SIG-M5 (cell line): ENCODE measurements around the gene USP1.

ENCODE experiments used
- DNase-seq: peaks from one replicate; lab custom pipeline; 2025; lab: John Stamatoyannopoulos, UW

Gene USP1

GRCh38 chr1:62493656-62494055 is 56.8 kb downstream of the USP1 start:
- DNase-seq = no peak

- no peak for DNase-seq
Measured at GRCh38 chr1:62494137-62494536, 57.3 kb downstream of the USP1 start.

GRCh38 chr1:62500210-62500609 is 63.4 kb downstream of the USP1 start:
- no peak for DNase-seq
